HuH-7 (cell line): Measurements from ENCODE around the gene P4HA2.

Source experiments
- DNase-seq: peaks from one replicate; pipeline ENCODE4 v3.0.0; 2011; ENCODE audit warnings: low spot score

The P4HA2 gene

DNA sequence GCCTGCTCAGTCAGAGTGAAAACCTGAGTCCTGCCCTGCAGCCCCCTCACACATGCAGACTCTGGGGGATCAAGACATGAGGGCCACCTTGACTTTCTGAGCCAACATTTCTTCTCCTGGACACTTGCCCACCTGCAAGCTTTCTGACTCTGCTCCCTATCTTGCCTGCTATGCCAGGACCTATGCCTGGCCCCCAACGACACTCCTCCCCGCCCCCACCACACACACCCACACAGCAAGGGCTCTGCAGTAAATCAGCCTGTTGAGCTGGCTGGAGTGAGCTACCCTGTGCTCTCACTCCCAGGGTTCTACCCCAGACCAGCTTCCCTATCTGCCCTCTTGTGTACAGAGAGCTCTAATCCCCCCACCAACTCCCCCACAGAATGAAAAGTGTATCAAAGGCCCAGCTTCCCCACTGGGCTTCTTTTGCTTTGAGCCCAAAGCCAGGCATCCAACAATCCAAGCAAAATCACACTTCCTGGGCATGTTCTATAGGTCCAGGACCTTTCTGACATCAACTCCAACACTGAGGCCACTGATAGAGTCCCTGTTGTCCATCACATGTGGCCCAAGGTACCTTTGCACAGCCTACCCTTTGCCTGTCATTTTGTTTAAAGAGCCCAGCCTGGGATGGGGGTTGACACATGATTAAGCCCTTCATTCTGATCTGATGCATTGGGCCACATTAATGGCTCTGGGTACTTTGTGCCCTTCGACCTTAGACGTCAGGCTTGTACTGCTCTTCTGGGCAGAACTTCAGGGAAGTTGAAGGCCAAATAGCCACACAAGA lies 37.1 kb upstream of the P4HA2 start:
- DNase-seq, result no peak

DNA sequence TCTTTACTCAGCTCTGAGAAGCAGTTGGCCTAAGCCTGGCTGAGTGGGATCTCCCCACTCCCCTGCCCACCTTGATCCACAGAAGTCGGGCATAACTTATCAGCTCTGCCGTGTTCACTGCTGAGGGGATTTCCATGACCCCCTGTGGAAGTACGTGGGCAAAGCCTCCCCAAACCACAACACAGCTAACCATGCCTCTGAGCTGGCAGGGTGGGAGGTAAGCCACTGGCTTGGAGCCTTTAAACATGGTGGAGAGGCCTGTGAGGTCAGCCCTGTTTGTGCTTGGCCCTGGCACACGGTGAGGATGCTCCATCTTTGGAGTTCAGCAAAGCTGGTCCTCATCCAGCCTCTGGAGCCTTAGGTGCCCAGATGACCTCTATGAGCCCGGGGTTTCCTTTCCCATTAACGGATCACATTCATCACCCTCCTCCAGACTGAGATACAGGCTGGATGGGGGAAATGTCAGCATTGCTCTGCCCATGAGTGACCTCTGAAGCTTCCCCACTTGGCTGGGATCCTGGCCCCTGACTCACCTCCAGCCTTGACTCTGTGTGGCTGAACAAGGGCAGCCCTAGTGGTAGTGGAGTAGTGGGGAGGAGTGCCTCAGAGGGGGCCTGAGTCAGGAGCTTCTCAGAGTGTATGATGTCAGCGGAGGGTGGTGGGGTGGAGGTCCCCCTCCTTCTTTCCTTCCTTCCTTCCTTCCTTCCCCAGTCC lies 36.1 kb upstream of the P4HA2 start:
- DNase-seq, result no peak

DNA sequence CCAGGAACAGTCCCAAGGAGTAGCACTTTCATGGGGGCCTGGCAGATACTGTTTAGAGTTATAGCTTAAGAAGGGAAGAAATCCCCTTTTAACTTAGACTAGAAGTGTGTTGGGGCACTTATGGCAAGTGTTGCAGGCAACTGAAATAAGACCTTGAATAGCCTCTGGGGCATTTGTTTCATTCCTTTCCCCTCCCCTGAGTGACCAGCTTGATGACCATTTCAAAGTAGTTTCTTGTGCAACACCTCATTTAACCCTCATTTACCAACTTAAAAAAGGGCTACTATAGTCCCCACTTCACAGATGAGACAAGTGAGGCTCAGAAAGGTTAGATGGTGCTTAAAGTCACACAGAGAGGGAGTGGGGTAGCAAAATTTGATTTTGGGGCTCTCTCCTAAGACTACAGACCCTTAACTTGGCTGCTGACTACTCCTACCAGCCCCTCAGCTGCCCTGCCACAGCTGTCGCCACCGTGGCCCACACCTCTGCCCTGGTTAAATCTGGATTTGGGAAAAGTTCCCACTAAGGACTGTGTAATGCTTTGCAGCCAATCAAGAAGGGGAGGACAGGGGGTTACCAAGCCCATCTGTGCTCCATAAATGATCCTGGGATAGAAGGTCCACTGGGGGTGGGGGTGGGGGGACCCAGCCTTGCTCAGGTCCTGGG lies 35.4 kb upstream of the P4HA2 start:
- no peak for DNase-seq

DNA sequence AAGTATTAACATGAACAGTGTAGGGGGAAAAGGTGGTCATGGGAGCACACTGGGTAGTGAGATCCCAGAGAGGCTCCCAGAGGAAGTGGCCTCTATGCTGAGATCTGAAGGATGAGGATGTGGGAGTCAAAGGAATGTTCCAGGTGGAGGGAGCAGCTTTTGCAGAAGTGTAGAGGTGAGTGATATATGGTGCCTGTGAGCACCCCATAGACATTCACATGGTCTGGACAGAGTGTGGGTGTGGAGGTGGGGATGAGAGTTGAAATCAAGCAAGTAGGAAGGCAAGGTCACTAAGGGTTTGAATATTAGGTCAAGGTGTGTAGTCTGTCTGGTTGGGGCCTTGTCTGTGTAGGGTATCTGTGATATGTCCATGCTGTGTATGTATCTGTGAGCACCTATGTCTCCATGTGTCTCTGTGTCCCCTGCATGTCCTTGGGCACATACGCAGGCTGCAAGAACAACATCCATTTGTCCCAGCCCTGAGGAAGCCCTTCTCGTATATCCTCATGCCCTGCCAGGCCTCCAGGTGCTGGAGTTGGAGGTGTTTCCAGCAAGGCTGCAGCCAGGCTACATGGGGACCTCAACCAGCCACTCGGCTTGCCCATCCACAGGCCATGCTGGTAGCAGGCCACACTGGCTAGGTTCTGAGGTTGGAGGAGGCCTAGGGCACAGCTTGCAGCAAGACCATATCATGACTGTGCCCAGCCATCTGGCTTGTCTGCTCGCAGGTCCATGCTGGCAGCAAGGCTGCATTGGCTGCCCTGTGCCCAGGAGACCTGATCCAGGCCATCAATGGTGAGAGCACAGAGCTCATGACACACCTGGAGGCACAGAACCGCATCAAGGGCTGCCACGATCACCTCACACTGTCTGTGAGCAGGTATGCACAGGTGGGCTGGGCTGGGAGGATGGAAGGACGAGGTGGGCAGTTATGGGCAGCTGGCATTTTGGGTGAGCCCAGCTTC lies 34.5 kb upstream of the P4HA2 start:
- no peak for DNase-seq

DNA sequence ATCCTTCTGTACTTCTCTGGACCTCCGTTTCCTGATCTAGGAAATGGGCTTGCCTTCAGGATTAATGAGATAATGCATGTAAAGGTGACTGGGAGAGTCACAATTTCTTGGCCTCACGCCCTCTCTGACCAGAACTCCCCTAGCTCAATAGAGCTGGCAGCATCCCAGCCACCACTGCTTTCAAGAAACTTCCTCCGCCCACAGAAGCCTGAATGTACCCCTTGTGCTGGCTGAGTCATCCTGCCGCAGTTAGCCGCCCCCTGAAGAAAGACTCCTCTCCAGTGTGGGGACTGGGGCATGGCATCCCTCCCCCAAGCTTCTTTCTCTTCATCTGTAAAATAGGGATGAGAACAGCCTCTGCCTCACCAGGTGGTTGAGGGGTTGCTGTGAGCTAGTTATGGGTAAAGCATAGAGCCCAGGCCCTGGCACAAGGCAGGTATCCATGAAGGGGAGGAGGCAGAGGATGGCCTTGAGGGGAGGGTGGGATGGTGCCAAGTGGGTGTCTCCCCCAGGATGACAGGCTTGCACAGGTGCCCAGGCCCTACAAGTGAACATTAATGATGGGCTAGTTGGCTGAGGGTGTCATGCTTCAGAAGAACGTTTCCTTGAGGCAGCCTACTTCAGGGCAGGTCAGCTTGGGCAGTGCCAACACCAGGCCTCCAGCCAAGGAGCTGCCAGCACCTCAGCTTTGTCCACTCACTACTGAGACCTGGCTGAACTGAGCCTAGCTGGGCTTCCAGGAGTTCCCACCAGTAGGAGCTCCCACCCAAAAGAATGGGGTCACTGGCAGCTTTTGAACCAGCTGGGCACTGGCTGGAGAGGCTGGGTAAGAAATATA lies 33.3 kb upstream of the P4HA2 start:
- no peak for DNase-seq

DNA sequence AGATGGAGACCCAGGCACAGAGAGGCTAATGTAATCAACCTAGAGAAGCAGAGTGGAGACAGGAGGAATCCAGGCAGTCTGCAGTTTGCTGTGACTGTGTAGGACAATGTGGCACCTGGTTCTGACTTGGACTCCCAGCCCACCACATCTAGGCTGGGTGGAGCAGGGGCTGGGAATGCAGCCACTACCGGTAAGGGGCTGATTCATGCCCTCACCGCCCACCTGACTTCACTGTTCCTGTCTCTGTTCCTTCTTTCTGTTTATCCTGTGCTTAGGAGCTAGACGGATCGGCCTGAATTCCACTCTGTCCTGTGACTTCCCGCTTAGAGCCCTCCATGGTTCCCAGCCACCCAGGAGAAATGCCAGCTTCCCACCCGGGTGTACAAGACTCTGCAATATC lies 32.4 kb upstream of the P4HA2 start:
- no peak for DNase-seq

DNA sequence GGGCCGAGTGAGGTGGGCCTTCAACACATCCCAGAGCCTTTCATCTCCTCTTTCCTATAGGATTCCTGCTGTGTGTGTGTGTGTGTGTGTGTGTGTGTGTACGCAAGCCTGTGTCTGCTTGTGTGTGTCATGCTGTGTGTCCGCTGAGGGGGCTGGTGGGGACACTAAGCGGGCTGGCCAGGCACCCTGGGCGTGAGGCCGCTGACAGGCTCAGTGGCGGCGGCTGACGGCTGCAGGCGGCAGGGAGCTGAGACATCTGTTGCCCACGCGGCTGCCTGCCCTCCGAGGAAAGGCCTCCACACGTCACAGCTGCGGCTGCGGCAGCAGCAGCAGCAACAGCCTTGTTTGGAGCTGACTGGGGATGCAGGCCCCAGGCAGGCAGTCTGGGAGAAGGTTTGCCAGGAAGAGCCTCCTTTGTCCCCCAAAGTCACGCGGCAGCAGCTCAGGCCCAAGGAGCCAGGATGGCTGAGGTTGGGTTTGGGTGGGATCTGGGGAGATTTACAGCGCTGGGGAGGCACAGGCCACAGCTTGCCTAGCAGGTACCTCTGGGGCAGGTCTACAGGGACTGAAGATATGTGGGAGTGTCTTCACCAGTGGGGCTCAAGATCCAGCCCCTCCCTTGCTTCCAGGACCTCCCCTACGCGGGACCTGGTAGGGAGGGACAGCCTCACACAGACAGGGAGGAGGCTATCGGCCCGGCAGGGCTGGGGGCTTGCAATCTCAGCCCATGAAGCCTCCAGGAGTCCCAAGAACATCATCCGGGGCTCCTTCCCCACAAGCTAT lies 31.6 kb upstream of the P4HA2 start:
- DNase-seq, result no peak

DNA sequence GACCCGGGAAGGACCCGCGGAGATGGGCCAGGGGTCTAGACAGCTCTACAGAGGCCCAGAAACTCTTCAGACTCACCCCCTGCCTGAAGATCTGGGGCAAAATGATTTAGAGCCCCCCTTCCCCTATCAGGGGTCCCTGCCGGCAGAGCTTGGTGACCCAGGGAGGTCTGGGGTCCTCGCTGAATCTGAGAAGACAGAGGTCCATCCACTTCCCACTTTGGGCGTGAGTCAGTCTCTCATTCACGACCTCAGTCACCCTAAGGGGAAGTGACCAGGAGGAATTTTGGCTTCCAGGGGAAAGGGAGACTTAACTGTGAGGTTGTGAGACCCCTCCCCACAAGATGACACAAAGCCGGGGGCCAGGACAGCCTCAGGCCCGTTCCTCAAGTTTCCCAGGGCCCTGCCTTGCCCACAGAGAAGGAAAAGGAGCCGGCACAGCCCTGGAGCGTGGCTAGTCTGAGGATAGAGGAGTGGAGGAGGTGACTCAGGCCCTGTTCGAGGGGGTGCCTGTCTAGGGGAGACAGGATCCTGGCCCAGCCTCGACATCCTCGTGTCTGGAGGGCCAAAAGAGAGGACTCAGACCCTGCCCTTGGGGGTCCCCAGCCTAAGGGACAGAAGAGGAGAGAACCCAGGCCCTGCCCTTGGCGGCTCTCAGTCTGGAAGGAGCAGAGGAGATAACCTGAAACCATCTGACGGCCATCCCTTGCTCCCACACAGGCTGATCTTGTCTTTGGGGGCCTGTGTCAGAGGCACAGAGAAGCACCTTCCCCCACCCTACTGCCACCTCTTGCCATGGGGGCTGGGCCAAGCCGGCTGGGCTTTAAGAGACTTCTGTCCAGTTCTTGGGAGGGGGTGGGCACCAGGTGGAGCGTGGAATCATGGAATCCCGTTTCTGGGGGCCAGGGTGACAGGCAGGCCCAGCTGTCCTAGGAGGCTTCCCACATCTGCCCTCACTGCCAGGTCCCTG lies 30.7 kb upstream of the P4HA2 start:
- no peak for DNase-seq

DNA sequence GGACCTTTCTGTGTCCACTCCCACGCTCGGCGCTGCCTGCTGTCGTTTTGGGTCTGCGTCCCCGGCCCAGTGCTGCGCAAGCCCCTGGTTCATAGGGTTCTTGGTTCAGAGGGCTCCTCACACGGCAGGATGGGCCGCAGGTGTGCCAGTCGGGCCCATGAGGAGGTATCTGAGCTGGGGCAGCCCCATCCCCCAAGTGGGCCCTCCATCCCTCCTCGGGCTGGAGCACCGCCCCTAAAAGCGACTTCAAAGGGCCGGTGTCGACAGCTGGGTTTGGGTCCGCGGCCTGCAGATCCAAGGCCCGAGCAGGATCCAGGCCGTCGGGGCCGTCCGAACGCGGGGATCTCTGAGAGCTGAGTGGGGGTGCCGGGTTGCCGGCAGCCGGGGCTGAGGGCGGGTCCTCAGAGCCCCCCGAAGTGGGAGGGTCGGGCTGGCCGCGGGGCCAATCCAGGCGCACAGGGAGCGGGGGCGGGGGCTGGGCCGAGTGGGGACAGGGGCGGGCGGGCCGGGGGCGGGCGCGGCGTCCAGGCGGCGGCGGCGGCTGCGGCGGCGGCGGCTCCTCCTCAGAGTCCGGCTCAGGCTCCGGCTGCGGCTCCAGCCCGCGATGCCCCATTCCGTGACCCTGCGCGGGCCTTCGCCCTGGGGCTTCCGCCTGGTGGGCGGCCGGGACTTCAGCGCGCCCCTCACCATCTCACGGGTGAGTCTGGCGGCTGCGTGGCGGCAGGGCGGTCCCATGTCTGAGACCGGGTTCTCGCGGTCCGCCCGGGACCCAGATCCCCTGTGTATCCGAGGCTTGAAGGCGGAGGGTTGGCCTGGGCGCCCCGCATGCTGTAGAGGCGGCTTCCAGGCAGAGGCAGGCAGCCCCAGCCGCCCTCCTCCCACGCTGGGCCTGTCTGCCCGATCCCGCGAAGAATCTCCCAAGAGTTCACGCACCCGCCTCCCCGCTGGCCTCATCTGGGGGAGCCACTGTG lies 29.8 kb upstream of the P4HA2 start, which contains the start of gene PDLIM4:
Gene PDLIM4 (plus strand): TSS at position 566 of the 971 bp plus-strand sequence. CDS start 39 bp downstream, at position 605.
- no peak for DNase-seq

DNA sequence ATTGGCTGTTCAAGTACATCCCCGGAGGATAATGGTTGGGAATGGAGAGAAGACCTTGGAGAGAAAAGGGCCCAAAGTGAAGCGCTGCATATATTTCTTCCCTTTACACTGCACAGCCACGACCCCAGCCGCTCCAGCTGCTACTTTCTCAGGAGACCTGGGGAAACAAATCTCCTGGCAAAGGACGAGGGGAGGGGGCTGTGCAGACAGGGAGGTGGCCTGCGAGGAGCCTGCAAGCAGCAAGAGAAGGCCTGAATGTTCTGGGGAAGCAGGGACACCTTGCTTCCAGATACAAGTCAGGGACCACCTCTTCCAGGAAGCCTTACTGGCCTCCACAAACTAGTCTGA lies 29.1 kb upstream of the P4HA2 start:
- DNase-seq, result no peak

DNA sequence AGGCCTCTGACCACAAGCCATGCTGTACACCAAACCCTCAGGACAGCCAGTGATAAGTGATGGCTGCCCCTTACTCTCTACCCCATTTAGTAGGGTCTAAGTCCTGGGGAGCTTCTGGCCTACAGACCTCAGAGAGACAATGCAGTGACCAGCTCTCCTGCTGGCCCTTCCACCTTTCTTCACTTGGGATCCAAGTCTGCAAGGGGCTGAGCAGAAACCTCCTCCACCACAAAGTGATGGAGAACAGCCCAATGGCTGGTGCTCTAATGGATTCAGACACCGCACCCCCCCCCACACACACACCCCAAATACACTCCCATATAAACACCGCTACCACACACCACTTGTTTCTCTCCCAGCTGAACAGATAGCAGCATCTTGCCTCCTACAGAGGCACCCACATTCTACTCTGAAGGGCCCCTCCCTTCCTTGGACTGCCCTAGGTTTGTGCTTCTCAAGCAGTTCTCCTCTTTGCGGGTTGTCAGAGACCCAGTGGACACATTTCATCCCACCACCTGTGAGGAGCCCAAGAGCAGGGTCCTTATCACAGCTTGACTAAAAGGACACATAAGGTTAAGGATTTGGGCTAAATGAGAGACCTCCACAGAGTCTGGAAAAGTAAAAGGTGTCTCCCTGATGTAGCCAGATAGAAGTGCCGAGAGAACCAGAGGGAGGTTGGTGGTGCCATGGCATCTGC lies 28.6 kb upstream of the P4HA2 start:
- no peak for DNase-seq

DNA sequence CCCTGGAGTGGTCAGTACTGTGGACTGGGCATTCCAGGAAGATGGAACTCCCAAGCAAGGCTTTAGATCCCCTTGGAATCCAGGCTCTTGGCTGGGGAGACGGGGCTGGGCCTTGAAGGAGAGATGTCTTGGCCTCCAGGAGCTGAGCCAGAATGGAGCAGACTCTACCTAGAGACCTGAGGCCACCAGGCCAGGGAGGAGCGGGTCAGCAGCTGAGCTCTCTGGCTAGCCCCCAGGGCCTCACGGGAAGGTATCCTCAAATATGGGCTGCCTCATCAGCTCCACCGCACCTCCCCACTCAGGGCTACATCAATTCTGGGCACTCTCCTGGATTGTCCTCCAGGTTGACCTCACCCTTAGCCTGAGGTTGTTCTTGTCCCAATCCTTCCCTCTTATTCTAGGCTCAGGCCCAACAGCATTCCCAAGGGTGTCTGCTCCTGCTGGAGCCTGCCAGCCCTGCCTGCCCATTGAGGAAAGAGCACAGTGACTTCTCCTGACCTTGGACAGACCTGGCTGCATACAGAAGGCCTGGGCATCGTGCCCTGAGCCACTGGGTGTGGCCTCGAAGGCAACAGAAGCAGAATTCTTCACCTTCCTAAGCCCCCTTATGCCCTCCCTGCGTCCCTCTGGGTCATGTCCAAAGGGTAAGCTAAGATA lies 26.8 kb upstream of the P4HA2 start:
- DNase-seq, result no peak

DNA sequence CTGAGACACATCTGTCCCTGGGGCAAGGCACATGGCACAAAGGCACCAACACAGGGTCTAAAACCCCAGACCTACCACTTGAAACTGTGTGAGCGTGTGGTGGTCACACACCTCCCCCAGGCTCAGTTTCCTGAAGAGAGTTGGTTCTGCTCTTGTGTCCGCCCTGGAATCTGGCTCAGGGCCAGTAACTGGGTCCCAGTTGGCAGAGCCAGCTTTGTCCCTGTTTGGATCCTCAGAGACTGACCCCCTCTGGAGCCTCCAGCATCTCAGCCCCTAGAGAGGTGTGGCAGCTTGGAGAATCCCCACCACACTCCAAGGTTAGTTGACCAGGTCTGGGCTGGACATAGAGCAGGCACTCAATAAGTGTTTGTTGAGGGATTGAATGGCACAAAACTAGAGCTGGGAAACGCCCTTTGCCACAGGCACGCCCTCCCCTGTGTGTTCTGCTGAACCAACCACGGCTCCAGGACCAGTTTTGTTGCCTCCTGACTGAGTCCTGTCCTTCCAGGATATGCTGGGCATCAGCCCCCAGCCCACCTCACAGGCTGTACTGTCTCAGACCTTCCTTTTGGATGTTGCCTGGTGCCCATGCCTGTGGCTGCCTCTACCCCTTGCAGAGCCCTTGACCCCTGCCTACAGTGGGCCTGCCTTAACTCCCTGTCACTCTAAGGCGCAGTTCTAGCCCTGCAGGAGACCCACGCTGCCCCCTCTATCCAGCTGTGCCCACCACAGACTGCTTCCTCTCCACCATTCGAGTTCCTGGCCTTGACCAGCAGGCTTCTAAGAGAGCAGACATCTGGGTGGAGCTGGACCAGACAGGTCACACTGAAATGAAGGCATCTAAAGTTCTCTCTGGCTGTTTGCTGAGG lies 26.0 kb upstream of the P4HA2 start:
- no peak for DNase-seq

DNA sequence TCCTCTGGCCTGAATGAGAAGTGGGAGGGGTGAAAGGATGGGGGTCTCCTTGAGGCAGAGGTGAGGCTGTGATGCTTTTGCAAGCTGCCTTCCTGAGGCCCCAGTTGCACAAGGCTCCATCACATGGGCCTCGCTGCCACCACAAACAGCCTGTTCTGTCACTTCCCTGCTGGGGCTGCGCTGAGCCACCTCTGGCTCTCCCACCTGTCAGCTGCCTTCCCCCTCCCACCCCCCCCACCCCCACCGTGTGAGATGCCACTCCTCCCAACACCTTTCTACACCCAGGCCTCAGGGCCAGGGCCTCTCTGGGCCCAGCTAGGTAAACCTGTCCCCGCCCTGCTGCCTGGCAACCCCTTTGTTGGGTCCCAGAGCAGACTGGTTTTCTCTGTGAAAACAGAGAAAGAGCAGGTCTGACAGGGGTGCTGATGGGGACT lies 25.4 kb upstream of the P4HA2 start:
- DNase-seq, result no peak

DNA sequence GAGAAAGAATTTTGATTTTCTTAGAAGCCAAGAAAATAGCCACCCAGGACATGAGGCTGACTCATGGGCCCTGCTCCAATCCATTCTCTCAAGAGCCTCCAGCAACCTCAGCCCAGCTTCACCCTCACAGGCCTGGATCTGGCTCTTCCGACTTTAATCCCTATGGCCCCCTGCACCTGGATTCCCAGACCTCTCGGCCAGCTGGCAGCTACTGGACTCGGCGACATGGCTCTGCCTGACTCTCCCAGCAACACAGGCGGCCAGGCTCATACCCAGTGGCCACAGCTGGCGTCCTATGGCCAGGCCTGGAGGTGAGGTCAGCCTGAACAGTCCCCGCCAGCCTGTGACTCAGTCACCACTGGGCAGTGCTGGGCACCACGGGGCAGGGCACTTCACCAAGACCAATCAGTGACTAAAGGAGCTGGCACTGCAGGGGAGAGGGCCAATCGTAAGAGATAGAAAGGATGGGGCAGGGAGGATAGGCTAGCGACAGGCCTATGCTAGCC lies 23.6 kb upstream of the P4HA2 start:
- no peak for DNase-seq
